K562 (cell line): ENCODE measurements around the gene ZFP36. TPM values are rescaled to one million over a fixed set of nuclear protein-coding genes. Genes with fewer than 3 reads are reported as not detected.

Source experiments
- ATAC-seq: fragments of 200-7000 bp; cut with Tn5 transposase; 3 replicates; pipeline ENCODE4 v1.9.1; 2020; ENCODE audit warnings: moderate library complexity
- BruUV-seq: library from RNA; stranded (reverse); fragments of 400-500 nt; replicated peaks from 2 replicates; lab custom pipeline; 2021; lab: Mats Ljungman, UMichigan
- CTCF ChIA-PET: fragments of 300-600 bp; formaldehyde crosslinking; extraction: SDS; loops from one replicate; lab custom pipeline; 2021; ENCODE audit warnings: low intra/inter-chr PET ratio; lab: Yijun Ruan, JAX
- POLR2A ChIA-PET: fragments of 300-600, 350-650 bp; sonication (Branson Sonifier 250); formaldehyde crosslinking; extraction: SDS; loops from one replicate; lab custom pipeline; 2021; ENCODE audit warnings: antibody characterized with exemption, inconsistent platforms; lab: Yijun Ruan, JAX
- DNase-seq, 4 experiments: peaks; one replicate each; pipeline versions ENCODE4 v3.0.0 to v3.0.0-alpha.2; 2011 to 2018; ENCODE audit warnings: low spot score in 3 of 4, mixed read lengths in 3 of 4; ENCODE audit errors: extremely low read depth in 1 of 4
- FAIRE-seq: peaks from 2 replicates; lab custom pipeline; 2011; peaks lifted over from hg19 to GRCh38; lab: Jason Lieb, UNC
- H2AFZ ChIP-seq: 2 replicates; pipeline ENCODE4 v1.6.0; 2011; ENCODE audit warnings: low read depth, low read length, control low read depth, inconsistent platforms
- H3K27ac ChIP-seq: fragments of 200-600 bp; 3 replicates; pipeline ENCODE4 v1.8.0; 2011; ENCODE audit warnings: low read depth, mild to moderate bottlenecking, control low read depth, inconsistent platforms, low read length, moderate library complexity, mixed read lengths; ENCODE audit errors: extremely low read depth
- H3K27me3 ChIP-seq, 2 experiments: fragments of 300-600 bp in 1 of 2; 2 replicates in 1 of 2; 3 replicates in 1 of 2; pipeline versions ENCODE4 v1.6.0 to v1.8.0; 2011; ENCODE audit warnings: inconsistent platforms in 2 of 2, low read length in 2 of 2, mild to moderate bottlenecking in 1 of 2, mixed read lengths in 1 of 2, moderate library complexity in 1 of 2; ENCODE audit not compliant: control insufficient read depth in 2 of 2, insufficient read depth in 2 of 2
- H3K36me3 ChIP-seq: fragments of 300-600 bp; 3 replicates; pipeline ENCODE4 v1.8.0; 2011; ENCODE audit warnings: mild to moderate bottlenecking, low read length, inconsistent platforms; ENCODE audit not compliant: control insufficient read depth, insufficient read depth
- H3K4me1 ChIP-seq, 2 experiments: fragments of 200-600 bp in 1 of 2; replicated peaks in 1 of 2; 2 replicates in 1 of 2; 3 replicates in 1 of 2; pipeline versions ENCODE4 v1.5.1 to v1.8.0; 2011; ENCODE audit warnings: inconsistent platforms in 2 of 2, low read length in 2 of 2, mild to moderate bottlenecking in 1 of 2, mixed read lengths in 1 of 2, moderate library complexity in 1 of 2; ENCODE audit not compliant: control insufficient read depth in 2 of 2, insufficient read depth in 2 of 2
- H3K4me2 ChIP-seq: 2 replicates; pipeline ENCODE4 v1.6.1; 2011; ENCODE audit warnings: low read length, control low read depth, inconsistent platforms, mixed read lengths; ENCODE audit not compliant: insufficient read depth
- H3K4me3 ChIP-seq: fragments of 200-600 bp; sonication (generic), shearing (Covaris generic); 2 replicates; pipeline ENCODE4 v1.5.1; 2016; ENCODE audit warnings: control low read depth, inconsistent platforms
- H3K79me2 ChIP-seq: fragments of 200-600 bp; 3 replicates; pipeline ENCODE4 v1.8.0; 2011; ENCODE audit warnings: low read length, inconsistent platforms; ENCODE audit not compliant: control insufficient read depth, insufficient read depth
- H3K9ac ChIP-seq, 2 experiments: 2 replicates each; pipeline versions ENCODE4 v1.6.0 to v1.6.1; 2011; ENCODE audit warnings: low read depth in 2 of 2, low read length in 2 of 2, control low read depth in 1 of 2, inconsistent platforms in 1 of 2, mild to moderate bottlenecking in 1 of 2, mixed read lengths in 1 of 2; ENCODE audit not compliant: insufficient read depth in 1 of 2
- H3K9me1 ChIP-seq: one replicate; pipeline ENCODE4 v1.6.0; 2011; ENCODE audit warnings: inconsistent platforms, mild to moderate bottlenecking, low read length, moderate library complexity; ENCODE audit not compliant: control insufficient read depth, insufficient read depth
- H3K9me3 ChIP-seq: replicated peaks from 2 replicates; pipeline ENCODE4 v1.5.1; 2011; ENCODE audit warnings: low read depth, low read length, inconsistent platforms; ENCODE audit not compliant: control insufficient read depth, insufficient read depth
- H4K20me1 ChIP-seq: replicated peaks from 2 replicates; pipeline ENCODE4 v1.6.1; 2011; ENCODE audit warnings: low read length, inconsistent platforms, mixed read lengths; ENCODE audit not compliant: control insufficient read depth, insufficient read depth
- C11orf30 ChIP-seq: fragments of 450-650 bp; IDR thresholded peaks from 2 replicates; pipeline ENCODE4 v1.6.1; 2016; ENCODE audit warnings: low read depth, mild to moderate bottlenecking
- CBX8 ChIP-seq: fragments of 200-600 bp; sonication (generic); IDR thresholded peaks from 2 replicates; pipeline ENCODE4 v1.6.1; 2012; ENCODE audit warnings: borderline replicate concordance, mixed run types, low read depth, mild to moderate bottlenecking, moderate library complexity, mixed read lengths, low read length, control low read depth, inconsistent platforms; ENCODE audit not compliant: poor library complexity, severe bottlenecking; ENCODE audit errors: extremely low read depth
- FOXP1 ChIP-seq: sonication (generic); formaldehyde crosslinking; IDR thresholded peaks from 2 replicates; pipeline ENCODE4 v1.8.0; 2022; ENCODE audit warnings: mild to moderate bottlenecking, missing genetic modification reagents
- HNRNPH1 ChIP-seq: fragments of 200-400 bp; formaldehyde crosslinking; optimal IDR thresholded peaks from 2 replicates; pipeline ENCODE3; 2017; ENCODE audit warnings: low read depth, mild to moderate bottlenecking, low read length, moderate library complexity
- MIER1 ChIP-seq: fragments of 450-650 bp; IDR thresholded peaks from 2 replicates; pipeline ENCODE4 v1.6.1; 2016; ENCODE audit warnings: antibody characterized with exemption, mild to moderate bottlenecking, low read depth
- PHF20 ChIP-seq: fragments of 450-650 bp; IDR thresholded peaks from 2 replicates; pipeline ENCODE4 v1.6.1; 2018; ENCODE audit not compliant: partially characterized antibody
- PHTF2 ChIP-seq: fragments of 250-450 bp; sonication (Bioruptor Pico); IDR thresholded peaks from 2 replicates; pipeline ENCODE4 v1.5.0; 2021; ENCODE audit warnings: mild to moderate bottlenecking
- POLR3A ChIP-seq: IDR thresholded peaks from 2 replicates; pipeline ENCODE4 v1.6.1; 2011; ENCODE audit warnings: borderline replicate concordance, mild to moderate bottlenecking, moderate library complexity; ENCODE audit not compliant: insufficient read length, insufficient read depth; ENCODE audit errors: extremely low read depth
- PRPF4 ChIP-seq: fragments of 200-400 bp; formaldehyde crosslinking; IDR thresholded peaks from one replicate; pipeline ENCODE4 v1.6.1; 2017; ENCODE audit warnings: low read length, low read depth, mild to moderate bottlenecking; ENCODE audit not compliant: insufficient read depth, poor library complexity, severe bottlenecking
- TGIF2 ChIP-seq: sonication (generic); formaldehyde crosslinking; IDR thresholded peaks from 2 replicates; pipeline ENCODE4 v1.8.1; 2022; ENCODE audit warnings: mild to moderate bottlenecking, missing genetic modification reagents, moderate library complexity
- TRIM28 ChIP-seq: fragments of 450-650 bp; IDR thresholded peaks from 2 replicates; pipeline ENCODE4 v1.6.1; 2017
- ZNF311 ChIP-seq: fragments of 250-450 bp; sonication (Bioruptor Pico); IDR thresholded peaks from 2 replicates; pipeline ENCODE4 v1.4.0; 2020; ENCODE audit warnings: mild to moderate bottlenecking, moderate library complexity
- ZNF444 ChIP-seq: fragments of 250-450 bp; sonication (Bioruptor Pico); IDR thresholded peaks from 2 replicates; pipeline ENCODE4 v1.4.0; 2020; ENCODE audit warnings: mild to moderate bottlenecking, moderate library complexity
- WGBS: fragments of 100-300 bp; shearing (Covaris generic); methylation state at CpG from one replicate; pipeline ENCODE4 v1.1.6; 2016; ENCODE audit warnings: low coverage, mixed read lengths; ENCODE audit not compliant: insufficient coverage; ENCODE audit errors: missing lambda C conversion rate; 5-methylcytosine and 5-hydroxymethylcytosine counted together
- in situ Hi-C: fragments of 300-500 bp; cut with MboI; formaldehyde crosslinking; loops from 4 replicates; pipeline ENCODE4 v1.15.0; 2018; ENCODE audit warnings: inconsistent platforms, mixed read lengths
- intact Hi-C: fragments of 100-400 bp; cut with micrococcal nuclease; formaldehyde crosslinking; loops from 2 replicates; pipeline ENCODE4 v1.14.2; 2022
- polyA plus RNA-seq, 8 experiments: library from polyadenylated mRNA; depleted of rRNA in 4 of 8; stranded (reverse) in 5 of 8; unstranded in 3 of 8; fragments of >200 nt; fragmentation: Nextera tagmentation in 2 of 8; fragmentation: Illumina TruSeq in 1 of 8; extraction: Ambion mirVana in 2 of 8; extraction: Trizol in 1 of 8; gene quantifications; 2 replicates each; pipeline versions ENCODE4 v1.2.1 to v1.2.3, GENCODE V29; 2011 to 2014; ENCODE audit warnings: inconsistent platforms in 1 of 8, missing spikeins in 1 of 8
- total RNA-seq, 7 experiments: library from RNA; depleted of rRNA in 6 of 7; stranded (reverse); fragments of >200 nt in 6 of 7; fragmentation: Illumina TruSeq in 2 of 7; extraction: Trizol in 2 of 7; gene quantifications; 2 replicates each; pipeline versions ENCODE4 v1.2.1 to v1.2.3, GENCODE V29; 2011 to 2021; ENCODE audit warnings: low replicate concordance in 1 of 7
- TF ChIP-seq, protein P1 (sequence below): sonication (generic); IDR thresholded peaks from 2 replicates; pipeline ENCODE4 v1.6.1; 2016
- TF ChIP-seq, protein P2 (sequence below): sonication (generic); formaldehyde crosslinking; IDR thresholded peaks from 2 replicates; pipeline ENCODE4 v1.9.0; 2022; ENCODE audit warnings: mild to moderate bottlenecking, missing genetic modification reagents
- TF ChIP-seq, protein P3 (sequence below): fragments of 150-350 bp; IDR thresholded peaks from 2 replicates; pipeline ENCODE4 v1.6.1; 2014; ENCODE audit warnings: low read depth, mild to moderate bottlenecking, low read length, borderline replicate concordance

The ZFP36 gene
- total and polyA plus RNA-seq, 9 of the 15 experiments (the other 6 are each of a cell fraction or from before 2014, with no cell fraction given), result 1.0 to 20.1 (median 3.5) TPM

- Histone ChIP-seq H4K20me1 (peaks cover 19% of the 10 kb centered on the region), H3K4me2 (no peak overlapping the region), H3K27ac (no peak overlapping the region), H2AFZ (no peak overlapping the region), H3K9me3 (no peaks in the 10 kb centered on the region), H3K9me1 (peaks cover 13% of the 10 kb centered on the region), H3K27me3 (no peaks in the 10 kb centered on the region), H3K9ac (peak overlapping the region in 1 of 2 experiments; percentile 54; a peak in 2 of 4 replicates), H3K4me1 (peaks cover 17 to 22% of the 10 kb centered on the region in 2 experiments), H3K4me3 (no peak overlapping the region), H3K79me2 (no peaks in the 10 kb centered on the region), H3K36me3 (peaks cover 93% of the 10 kb centered on the region)
- WGBS, result 95% methylated on average over 11 of the region's 18 CpGs
- intact Hi-C loops (no loop called here), in situ Hi-C loops (no loop called here)
- TF ChIP-seq CBX8 (no peak), ZNF444 (CRISPR knock-in tag) (no peak), POLR3A (no peak), C11orf30 (no peak), PHTF2 (CRISPR knock-in tag) (no peak), FOXP1 (no peak), MIER1 (no peak), TGIF2 (CRISPR knock-in tag) (no peak), TRIM28 (no peak), HNRNPH1 (no peak), PRPF4 (no peak), ZNF311 (no peak), PHF20 (no peak)
- TF ChIP-seq, protein P1, sequence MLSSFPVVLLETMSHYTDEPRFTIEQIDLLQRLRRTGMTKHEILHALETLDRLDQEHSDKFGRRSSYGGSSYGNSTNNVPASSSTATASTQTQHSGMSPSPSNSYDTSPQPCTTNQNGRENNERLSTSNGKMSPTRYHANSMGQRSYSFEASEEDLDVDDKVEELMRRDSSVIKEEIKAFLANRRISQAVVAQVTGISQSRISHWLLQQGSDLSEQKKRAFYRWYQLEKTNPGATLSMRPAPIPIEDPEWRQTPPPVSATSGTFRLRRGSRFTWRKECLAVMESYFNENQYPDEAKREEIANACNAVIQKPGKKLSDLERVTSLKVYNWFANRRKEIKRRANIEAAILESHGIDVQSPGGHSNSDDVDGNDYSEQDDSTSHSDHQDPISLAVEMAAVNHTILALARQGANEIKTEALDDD, result no peak
- TF ChIP-seq, protein P2, sequence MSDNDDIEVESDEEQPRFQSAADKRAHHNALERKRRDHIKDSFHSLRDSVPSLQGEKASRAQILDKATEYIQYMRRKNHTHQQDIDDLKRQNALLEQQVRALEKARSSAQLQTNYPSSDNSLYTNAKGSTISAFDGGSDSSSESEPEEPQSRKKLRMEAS (CRISPR knock-in tag), result no peak
- TF ChIP-seq, protein P3, sequence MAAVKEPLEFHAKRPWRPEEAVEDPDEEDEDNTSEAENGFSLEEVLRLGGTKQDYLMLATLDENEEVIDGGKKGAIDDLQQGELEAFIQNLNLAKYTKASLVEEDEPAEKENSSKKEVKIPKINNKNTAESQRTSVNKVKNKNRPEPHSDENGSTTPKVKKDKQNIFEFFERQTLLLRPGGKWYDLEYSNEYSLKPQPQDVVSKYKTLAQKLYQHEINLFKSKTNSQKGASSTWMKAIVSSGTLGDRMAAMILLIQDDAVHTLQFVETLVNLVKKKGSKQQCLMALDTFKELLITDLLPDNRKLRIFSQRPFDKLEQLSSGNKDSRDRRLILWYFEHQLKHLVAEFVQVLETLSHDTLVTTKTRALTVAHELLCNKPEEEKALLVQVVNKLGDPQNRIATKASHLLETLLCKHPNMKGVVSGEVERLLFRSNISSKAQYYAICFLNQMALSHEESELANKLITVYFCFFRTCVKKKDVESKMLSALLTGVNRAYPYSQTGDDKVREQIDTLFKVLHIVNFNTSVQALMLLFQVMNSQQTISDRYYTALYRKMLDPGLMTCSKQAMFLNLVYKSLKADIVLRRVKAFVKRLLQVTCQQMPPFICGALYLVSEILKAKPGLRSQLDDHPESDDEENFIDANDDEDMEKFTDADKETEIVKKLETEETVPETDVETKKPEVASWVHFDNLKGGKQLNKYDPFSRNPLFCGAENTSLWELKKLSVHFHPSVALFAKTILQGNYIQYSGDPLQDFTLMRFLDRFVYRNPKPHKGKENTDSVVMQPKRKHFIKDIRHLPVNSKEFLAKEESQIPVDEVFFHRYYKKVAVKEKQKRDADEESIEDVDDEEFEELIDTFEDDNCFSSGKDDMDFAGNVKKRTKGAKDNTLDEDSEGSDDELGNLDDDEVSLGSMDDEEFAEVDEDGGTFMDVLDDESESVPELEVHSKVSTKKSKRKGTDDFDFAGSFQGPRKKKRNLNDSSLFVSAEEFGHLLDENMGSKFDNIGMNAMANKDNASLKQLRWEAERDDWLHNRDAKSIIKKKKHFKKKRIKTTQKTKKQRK, result no peak
- DNase-seq (no peak), ATAC-seq (no peak), FAIRE-seq (no peak)
- no TSS peak for BruUV-seq
- POLR2A ChIA-PET, result interaction anchor here (0.7 to 1.0 kb wide), 2 partner anchors 13 to 34 kb away, joined by 3 read pairs; partner anchors contain the start of genes MED29 and PAF1
- CTCF ChIA-PET, result no interaction called here
These were observed 29.0 kb upstream of the ZFP36 start for GRCh38 chr19:39377373-39378362.
